HG03354 (cell line): ENCODE results near the gene WNT3.
"Not testable (repeated sequence)": the region's sequence is repeated elsewhere in the genome, so short reads cannot be mapped to it uniquely, and the experiment has no call there.

Source experiments
- ATAC-seq: cut with Tn5 transposase; IDR thresholded peaks from one replicate; pipeline ENCODE4 v1.9.1; 2021; ENCODE audit warnings: mild to moderate bottlenecking; ENCODE audit not compliant: unreplicated experiment, poor library complexity, severe bottlenecking

Gene WNT3, protein sequence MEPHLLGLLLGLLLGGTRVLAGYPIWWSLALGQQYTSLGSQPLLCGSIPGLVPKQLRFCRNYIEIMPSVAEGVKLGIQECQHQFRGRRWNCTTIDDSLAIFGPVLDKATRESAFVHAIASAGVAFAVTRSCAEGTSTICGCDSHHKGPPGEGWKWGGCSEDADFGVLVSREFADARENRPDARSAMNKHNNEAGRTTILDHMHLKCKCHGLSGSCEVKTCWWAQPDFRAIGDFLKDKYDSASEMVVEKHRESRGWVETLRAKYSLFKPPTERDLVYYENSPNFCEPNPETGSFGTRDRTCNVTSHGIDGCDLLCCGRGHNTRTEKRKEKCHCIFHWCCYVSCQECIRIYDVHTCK

DNA sequence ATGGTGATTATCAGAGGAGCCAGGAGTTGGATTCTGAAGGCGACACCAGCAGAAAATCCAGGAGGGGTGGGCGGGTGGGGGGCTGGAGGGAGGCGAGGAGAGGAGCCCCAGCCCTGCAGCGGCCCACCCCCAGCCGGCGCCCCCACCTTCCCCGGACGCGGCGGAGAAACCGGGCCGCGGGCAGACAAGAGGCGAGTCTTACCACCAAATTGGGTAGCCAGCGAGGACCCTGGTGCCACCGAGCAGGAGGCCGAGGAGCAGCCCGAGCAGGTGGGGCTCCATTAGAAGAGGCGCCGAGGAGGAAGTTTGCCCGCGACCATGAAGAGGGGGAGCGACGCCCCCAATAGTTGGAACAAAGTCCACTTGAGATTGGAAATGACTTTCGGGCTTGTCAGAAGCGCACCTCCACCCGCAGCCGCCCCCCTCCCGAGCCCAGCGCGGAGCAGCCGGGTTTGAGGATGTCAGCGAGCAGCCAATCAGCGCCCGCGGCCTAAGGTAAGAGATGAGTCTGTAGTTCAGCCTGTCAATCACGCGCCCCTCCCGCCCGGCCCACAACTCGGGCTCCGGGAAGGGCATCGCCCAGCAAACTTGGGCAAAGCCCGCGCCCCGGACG lies at the start of gene WNT3:
Gene WNT3, minus strand, starts transcription at position 377 of the 613 bp plus-strand sequence. Its CDS starts 95 bp downstream, at position 282.
- ATAC-seq, result no peak

DNA sequence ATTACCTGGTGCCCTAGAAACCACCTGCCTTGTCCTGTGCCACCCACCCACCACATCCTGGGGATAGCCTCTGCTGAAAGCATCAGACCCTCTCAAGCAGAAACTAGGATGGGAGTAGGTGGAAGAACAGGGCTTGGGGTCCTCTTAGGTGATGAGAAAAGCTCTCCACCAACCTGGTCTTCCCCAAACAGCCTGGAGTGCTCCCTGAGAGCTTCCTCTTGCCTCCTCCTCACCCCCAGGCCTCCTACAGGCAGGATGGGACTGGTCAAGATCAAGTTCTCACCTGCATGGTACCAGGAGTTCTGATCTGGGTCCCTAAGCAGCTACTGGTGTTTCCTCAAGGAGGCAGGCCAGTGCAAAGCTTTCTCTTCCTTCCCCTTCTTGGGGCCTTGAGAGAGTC lies 48.3 kb upstream of the WNT3 start:
- ATAC-seq, result no peak

DNA sequence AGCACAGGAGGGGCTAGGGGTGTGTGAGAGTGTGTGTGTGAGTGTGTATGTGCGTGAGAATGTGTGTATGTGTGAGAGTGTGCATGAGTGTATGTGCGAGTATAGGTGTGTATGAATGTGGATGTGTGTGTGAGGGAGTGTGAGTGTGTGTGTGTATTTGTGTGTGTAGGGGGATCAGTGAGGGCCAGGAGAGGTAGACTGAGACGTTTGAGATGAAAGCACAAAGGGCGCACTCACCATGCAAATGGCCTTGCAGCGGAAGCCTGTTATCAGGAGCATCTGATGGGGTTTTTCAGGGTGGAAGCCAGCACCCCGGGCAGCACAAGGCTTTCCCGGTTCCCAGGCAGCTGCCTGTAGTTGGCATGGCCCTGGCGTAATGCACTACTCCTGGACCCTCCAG lies 47.8 kb upstream of the WNT3 start:
- ATAC-seq, result no peak

DNA sequence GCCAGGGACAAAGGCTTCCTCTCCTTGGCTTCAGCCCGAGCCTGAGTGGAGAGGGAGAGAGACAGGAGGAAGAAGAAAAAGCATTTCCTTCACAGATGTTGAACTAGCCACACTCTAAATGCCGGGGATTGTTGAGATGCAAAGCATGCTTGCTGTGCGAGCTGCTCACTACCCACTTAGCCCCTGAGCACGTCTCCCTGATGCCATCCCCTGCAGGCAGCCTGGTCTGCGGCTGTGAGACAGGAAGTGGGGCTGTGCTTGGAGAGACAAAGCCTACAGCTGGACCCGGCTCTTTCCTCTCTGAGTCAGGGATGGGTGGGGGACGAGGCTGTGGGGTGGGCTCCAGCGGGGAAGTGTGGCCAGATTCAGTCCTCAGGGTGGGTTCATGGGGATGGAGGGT lies 46.6 kb upstream of the WNT3 start:
- no peak for ATAC-seq

DNA sequence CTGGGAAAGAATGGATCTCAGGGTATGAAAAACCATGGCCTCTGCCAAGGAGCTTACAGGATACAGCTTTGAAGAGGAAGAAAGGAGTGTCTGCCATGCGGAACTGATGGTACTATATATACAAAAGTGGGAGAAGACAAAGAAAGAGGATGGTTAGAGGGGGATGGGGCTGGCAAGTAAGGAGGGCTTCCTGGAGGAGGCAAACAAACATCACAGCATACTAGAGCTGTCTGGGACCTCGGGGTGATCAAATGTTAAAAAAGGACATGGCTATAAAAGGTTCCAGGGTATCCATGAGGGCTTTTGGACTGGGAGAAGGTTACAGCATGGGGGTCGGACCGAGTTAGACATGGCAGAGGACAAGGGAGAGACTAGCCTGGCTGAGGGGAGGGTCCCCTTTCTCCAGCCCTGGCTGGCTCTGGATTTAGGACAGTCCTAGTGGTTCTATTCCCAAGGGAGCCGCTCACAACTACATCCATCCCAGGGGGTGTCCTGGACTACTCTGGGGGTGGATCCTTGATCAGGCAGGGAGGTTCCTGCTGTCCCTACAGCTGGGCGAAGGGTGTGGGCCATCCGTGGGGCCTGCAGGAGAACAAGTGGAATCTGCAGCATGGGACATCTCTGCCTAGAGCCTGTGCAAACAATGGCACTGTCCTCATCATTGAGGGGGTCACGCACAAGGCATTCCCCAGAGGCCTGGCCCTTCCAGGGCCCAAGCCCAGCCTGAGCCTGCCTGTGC lies 45.1 kb upstream of the WNT3 start:
- ATAC-seq, result no peak

DNA sequence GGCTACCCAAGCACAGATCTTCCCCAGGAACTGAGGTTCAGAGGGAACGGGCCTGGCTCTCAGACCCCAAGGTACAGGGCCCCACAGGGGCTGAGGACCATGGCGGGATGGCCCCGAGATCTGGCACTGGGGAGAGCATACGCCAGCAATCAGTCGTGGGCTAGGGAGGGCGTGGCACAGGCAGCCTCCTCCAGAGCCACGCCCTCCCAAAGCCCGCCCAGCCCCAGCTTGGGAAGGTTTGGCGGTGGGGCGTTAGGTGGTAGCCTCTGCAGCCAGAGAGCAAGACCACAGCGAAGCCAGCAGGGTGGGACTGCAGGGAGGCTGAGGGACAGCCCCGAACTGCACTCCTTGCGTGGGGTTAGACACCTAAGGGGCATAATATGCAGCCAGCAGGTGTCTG lies 44.5 kb upstream of the WNT3 start:
- no peak for ATAC-seq

DNA sequence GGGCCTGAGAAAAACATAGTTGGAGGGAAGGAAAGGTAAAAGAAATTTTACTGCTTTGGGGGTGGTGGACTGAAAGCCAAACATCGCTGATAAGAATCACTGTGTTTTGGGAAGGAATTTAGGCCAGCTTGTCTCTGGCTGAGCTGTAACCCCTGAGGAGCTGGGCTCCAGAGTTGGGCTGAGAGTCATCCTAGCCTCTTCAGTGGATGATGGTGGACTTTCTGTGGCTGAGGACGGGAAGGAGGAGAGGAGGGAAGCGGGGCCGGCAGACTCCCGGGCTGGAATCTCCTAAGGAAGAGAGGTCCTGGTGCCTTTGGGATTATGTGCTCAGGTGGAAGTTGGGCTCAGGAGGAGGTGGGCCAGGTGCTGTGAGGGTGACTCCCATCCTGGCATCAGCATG lies 41.5 kb upstream of the WNT3 start:
- ATAC-seq, result no peak

DNA sequence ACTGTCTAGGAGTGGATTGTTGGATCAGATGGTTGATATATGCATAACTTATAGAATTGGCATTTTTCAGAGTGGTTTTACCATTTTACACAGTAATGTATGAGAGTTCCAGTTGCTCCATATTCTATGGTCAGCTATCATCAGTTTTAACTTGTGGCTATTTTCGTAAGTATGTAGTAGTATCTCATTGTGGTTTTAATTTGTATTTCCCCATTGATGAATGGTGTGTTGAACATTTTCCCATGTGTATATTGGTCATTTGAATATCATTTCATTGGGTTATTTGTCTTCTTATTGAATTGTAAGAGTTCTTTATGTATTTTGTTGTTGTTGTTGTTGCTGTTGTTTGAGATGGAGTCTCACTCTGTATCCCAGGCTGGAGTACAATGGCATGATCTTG lies 39.1 kb upstream of the WNT3 start:
- no peak for ATAC-seq

DNA sequence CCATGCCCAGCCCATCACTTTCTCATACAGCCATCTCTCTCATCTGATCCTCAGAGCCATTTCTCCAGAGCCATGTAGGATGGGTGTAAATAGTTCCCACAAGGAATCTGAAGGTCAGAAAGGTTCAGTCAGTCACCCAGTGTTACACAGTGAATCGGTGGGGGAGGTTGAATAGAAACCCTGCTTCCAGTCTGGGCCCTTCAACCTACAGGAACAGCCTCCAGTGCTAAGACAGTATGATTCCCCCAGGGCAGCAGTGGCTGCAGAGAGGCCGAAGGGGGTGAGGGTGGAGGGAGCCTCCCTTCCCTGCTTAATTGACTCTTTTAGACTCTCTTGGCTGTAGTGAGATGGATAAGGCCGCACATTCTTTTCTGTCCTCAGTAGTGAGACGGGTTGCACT lies 36.5 kb upstream of the WNT3 start:
- no peak for ATAC-seq

DNA sequence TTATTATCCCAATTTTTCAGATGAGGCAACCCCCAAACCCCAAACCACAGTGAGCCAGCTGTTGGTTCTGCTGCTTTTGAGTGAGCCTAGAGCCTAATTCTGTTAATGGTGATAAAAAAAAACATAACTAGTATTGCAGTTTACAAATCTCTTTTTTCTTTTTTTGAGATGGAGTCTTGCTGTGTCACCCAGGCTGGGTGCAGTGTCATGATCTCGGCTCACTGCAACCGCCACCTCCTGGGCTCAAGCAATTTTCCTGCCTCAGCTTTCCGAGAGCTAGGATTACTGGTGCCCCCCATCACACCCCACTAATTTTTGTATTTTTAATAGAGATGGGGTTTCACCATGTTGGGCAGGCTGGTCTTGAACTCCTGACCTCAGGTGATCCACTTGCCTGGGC lies 36.0 kb upstream of the WNT3 start:
- ATAC-seq, result no peak

DNA sequence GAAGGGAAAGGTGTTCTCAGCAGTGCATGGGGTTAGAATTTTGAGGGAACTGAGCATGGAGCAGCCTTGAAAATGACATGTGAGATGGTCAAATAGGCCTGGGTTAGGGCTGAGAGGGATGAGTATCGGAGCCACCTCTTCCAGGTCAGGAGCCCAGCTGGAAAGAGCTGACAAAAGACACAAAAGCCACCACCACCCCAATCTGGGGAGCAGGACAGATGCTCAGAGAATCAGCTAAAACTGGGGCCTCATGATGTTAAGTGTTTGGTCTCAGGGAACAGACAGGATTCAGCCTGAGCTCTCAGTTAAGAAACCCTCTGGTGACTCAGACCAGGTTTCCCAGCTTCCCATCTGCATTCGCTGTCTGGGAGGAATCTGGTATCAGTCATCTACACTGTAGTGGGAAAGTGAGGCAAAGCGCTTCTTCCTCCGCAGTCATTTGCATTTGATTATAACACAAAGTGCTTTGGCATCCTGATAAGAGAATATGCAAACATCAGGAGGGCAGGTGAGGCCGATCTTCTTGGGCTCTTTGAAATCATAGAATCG lies 35.5 kb upstream of the WNT3 start:
- no peak for ATAC-seq

DNA sequence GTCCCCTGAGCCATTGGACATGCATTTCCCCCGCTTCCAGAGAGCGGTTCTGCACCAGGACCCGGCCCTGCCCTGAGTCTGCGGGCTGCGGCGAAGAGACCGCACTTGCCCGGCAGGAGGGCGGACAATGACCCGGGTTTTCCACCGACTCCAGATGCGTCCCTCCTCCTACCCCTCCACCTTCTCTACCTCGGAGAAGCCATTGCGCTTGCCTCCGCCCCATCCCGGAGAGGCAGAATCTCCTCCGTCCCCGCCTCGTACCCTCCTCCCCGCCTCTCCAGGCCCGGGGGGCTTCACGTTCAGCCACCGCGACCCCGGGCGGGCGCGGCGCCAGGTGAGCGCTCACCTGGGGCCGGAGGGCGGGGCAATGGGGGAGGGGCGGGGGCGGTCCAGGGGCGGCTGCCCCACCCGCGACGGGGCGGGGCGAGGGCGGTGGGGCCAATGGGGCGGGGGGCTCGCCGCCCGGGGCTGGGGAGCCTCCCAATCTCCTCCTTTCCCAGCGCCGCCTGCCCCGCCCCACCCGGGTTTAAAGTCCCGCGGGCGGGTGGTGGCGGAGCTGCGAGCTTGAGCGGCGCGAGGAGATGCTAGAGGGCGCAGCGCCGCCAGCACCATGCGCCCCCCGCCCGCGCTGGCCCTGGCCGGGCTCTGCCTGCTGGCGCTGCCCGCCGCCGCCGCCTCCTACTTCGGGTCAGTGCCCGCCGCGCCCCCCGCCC lies 32.7 kb upstream of the WNT3 start, which contains the start of gene WNT9B:
Gene WNT9B, plus strand, starts transcription at position 555 of the 713 bp plus-strand sequence. Its CDS starts 56 bp downstream, at position 611.
- no peak for ATAC-seq

DNA sequence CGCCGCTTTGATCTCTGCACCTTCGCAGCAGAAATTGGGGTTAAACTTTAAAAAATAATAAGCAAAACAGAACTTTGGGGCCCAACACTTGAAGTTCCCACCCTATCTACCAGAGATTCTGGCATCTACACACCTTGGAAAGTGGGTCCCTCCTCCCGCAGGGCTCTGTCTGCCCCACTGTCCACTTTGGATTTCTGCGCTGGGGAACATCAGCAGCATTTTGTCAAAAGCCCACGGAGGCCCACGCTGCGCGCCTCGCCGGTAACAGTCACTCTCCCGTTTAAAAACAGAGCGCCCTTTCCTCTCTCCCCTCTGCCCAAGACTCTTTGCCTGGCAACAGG lies 32.2 kb upstream of the WNT3 start:
- ATAC-seq, result no peak

DNA sequence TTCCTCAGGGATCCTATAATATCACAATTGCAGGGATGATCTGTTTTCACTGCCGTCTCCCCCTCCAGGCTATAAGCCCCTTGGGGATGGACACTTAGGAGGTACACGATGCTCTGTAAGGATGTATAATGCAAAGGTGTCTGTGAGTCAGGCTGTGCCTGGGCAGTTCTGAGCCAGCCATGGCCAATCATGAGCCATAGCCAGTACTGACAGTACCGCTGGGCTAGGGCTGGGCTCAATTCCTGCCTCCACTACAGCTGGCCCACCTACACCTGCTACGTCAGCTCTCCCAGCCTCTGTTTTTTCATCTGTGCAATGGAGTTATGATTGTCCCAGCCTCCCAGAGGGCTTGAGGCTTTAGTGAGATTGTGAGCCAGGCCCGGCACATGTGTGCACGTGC lies 30.0 kb upstream of the WNT3 start:
- no peak for ATAC-seq

DNA sequence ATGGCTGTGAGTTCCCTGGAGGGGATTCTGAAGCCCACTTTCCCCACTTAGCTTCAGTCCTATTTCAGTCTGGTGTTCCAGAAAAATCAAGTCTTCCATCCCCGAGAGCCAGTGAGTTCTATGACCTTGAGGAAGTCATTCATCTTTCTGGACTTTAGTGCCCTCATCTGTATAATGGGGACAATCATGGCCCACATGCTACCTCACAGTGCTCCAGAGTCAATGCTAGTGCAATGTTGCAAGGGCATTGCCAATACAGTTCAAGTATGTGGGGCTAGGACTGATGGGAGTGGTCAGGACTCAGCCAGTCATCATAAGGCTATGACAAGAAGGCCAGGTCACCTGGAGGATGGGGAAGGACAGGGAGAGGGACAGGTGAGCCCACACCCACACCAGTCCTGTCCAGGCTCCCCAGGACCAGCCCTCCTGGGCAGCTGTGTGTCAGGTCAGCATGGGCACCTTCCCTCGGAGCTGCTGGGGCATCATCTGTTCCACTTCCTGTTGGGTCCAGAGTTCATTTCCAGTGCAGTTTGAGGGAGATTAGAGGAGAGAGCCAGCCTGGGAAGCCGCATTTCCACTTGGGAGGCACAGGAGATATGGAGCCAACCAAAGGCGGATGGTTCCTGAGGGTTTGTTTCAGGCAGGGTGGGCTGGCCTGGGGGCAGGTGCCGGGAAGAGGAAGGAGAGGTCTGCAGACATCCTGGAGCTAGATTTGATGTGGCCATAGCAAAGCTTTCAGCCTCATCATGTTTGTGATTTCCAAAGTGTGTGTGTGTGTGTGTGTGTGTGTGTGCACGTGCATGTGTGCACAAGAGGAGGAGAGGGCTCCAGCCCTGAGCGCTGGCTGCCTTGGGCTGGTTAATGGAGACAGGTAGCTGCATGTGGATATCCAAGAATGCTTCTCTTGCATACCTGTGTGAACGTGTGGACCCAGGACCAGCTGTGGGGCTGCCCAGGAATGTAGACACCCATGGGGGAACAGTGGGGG lies 29.0 kb upstream of the WNT3 start:
- no peak for ATAC-seq

DNA sequence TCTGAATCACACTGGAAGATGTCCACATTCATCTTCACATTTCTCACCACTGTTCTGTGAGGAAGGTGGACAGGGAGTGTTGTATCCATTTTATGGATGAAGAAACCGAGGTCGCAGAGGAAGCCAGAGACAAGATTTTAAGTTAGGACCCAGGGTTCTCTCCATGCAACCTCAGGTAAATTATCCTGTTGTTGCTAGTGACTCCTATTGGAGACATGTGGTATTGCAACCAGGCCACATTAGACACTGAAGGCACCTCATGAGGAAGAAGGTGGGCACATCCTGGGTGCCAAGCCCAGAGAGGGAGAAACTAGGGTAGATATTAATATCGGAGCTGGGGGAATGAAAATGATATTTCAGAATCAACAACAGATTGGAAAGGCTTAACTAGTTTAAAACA lies 24.3 kb upstream of the WNT3 start:
- ATAC-seq, result no peak

DNA sequence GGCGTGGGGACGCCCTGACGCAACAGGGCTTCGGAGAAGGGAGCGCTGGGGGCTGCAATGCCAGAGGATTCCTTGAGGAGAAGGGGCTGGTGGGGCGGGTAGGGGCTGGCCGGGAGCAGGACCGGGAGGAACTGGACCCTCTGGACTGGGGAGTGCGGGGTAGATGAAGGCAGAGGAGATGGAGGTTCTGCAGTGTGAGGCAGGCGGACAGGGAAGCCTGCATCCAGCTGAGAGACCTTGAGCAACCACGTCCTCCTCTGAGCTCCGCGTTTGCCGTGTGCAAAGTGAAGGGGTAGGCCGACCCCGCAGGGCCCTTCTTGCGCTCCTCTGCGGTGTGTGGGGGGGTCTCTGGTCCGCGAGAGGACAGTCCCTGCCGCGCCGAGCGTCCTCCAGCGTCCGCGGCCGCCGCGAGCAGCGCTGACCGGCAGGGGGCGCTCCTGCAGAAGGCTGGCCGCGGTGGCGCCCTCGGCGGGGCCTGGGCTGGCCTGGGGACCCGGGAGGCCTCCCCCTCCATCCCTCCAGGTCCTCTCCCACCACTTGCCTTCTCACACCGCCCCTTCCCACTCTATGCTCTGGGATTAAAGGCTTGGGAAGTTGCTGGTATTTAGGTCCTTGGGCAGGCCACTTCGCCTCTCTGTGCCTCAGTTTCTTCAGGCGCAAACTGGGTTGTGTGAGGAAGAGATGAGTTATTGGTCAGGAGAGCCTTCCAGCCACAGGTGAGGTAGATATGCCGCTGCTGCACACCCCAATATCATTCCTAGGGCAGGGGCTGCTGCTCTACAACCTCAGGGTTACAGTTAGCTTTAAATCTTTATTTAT lies 23.3 kb upstream of the WNT3 start:
- ATAC-seq, result no peak

DNA sequence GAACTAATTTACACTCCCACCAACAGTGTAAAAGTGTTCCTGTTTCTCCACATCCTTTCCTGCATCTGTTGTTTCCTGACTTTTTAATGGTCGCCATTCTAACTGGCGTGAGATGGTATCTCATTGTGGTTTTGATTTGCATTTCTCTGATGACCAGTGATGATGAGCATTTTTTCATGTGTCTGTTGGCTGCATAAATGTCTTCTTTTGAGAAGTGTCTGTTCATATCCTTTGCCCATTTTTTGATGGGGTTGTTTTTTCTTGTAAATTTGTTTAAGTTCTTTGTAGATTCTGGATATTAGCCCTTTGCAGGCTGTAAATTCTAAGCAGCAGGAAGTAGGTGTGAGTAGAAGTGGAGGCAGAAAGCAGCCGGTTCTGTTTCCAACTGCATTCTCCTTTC lies 22.1 kb upstream of the WNT3 start:
- ATAC-seq, result not testable (repeated sequence)
